ENCODE data around the gene QKI. TPM values are rescaled to one million over a fixed set of nuclear protein-coding genes. Genes with fewer than 3 reads are reported as not detected.
"Not testable (repeated sequence)": the region's sequence is repeated elsewhere in the genome, so short reads cannot be mapped to it uniquely, and the experiment has no call there.

Gene QKI
- total RNA-seq, 1 experiment from 2014 or later: 125 TPM

DNA sequence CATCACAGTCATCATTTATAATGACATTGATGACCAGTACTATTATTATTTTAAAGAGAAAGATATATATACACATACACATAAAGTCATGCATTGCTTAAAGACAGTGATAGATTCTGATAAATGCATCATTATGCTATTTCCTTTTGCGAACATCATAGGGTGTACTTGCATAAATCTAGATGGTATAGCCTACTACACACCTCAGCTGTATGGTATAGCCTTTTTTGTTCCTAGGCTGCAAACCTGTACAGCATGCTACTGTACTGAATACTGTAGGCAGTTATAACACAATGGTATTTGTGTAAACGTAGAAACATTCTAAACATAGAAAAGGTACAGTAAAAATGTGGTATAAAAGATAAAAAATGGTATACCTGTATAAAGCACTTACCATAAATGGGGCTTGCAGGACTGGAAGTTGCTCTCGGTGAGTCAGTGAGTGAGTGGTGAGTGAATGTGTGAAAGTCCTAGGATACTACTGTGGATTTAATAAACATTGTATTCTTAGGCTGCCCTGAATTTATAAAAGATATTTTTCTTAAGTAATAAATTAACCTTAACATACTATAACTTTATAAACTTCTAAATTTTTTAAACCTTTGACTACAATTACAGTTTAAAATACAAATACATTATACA is 23.9 kb downstream of the QKI start:
- DNase-seq (ENCODE audit: low read depth): no peak

DNA sequence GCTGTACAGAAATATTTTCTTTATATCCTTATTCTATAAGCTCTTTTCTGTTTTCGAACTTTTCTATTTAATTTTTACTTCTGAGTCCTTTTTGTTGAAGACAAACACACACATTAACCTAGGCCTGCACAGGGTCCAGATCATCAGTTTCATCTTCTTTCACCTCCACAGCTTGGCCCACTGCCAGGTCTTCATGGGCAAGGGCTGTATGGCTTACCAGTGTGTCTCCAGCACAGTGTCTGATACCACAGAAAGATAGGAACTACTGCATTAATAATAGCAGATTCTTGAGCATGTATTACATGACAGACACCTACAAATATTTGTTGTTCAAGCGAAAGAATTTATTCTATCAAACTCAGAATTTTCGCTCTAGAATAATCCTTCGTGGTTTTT is 24.4 kb downstream of the QKI start:
- no peak for DNase-seq (ENCODE audit: low read depth)

DNA sequence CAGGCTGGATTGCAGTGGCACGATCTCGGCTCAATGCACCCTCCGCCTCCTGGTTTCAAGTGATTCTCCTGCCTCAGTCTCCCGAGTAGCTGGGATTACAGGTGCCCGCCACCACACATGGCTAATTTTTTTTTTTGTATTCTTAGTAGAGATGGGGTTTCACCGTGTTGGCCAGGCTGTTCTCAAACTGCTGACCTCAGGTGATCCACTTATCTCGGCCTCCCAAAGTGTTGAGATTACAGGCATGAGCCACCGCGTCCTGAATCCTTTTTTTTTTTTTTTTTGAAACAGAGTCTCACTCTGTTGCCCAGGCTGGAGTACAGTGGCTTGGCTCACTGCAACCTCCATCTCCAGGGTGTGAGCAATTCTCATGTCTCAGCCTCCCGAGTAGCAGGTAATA is 24.9 kb downstream of the QKI start:
- DNase-seq (ENCODE audit: low read depth): not testable (repeated sequence)

DNA sequence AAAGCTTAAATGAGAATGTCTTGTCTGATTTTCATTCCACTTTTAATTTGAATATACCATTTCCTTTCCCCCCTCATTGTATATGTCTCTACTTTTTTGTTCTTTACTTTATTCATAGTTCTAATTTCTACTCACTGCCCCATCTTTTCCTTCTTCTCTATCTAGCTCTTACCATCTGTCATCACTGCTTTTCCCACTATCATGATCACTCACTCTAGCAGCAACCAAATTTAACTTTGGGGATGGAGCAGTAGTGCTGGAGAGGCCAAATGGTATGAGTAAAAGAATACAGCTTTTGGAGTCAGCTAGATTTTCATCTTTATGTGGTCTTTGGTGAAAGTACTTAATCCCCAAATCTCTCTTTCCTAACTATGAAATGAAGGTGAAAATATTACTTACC is 25.5 kb downstream of the QKI start:
- DNase-seq (ENCODE audit: low read depth): no peak

DNA sequence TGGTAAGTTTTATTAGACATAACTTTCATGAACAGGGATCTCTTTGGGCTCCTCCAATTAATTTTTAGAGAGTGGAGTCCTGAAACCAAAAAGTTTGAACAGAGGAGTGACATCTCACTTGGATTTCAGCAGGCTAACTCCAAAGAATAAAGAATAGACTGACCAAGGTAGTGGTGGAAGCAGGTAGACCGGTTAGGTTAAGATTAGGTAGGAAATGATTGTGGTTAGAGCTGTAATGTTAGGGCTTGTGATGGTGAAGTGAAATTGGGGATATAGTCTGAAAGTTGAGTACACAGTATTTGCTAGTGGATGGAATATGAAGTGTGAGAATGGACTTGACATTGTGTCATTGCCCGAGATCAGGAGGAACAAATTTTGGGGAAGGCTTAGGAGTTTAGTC is 27.8 kb downstream of the QKI start:
- DNase-seq (ENCODE audit: low read depth): no peak

DNA sequence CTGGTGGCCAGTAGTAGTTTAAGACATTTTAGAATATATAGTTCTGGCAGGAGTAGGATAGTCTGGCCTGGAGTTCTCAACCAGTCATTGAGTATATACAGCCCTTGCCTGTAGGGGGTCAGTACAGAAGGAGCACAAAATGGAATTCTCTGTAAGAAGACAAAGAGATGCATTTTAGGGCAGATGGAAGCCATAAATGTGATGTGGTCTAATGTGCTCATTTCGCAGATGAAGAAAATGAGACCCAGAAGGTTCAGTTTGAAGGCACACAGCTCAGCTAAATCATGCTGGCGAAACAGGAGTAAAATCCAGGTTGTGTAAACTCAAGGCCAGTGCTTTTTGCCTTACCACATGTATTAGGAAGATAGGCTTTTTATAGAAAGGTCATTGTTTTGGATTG is 29.6 kb downstream of the QKI start:
- DNase-seq (ENCODE audit: low read depth): no peak

DNA sequence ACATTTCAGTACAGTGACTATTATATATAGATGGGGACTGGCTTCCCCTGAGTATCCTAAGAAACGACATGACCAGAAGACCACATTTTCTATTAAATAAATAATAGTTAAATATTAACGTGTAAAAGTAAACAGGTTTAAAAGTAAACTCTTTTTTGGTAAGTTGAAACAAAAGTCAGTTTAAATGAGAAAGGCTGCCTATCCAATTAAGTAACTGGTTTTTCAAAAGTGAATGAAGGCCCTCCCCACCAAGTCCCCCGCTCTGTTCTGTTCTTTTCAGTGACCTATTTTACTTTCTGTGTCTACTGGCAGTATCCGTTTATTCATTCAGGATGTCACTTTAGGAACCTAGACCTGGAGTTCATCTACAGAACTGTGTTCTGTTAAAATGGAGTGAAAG is 32.0 kb downstream of the QKI start:
- DNase-seq (ENCODE audit: low read depth): no peak

DNA sequence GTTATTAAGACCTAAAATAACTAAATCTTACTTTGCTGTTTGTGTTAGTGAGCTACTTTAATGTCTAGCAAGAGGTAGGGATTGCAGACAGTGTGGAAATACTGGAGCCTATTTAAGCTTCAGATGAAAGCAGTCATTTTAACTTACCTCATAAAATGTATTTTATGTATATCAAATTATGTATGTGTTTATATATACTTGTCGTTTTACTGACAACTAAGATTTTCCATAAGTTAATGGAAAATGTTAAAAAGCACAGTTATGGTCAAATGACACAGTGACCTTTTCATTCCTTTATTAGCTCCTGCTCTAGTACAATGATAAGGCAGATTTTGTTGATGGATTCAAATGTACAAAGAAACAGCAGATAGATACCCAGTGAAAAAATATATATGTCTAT is 34.6 kb downstream of the QKI start:
- DNase-seq (ENCODE audit: low read depth): no peak

DNA sequence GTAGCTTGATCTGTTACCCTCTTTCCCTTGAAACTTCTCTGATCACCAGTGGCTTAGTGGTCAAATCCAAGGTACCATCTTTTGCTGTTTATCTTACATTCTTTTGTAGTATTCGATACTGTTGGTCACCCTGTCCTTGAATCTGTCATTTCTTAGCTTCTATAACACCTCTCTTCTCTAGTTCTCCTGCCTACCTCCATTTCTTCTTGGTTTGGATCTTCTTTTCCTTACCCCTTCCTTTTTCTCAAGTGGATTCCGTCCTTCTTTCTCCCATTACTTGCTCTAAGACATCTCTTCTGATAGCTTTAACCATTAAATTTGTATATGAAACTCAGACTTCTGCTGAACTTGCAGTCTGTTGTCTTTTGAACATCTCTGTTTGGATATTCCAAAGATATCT is 39.9 kb downstream of the QKI start:
- no peak for DNase-seq (ENCODE audit: low read depth)

DNA sequence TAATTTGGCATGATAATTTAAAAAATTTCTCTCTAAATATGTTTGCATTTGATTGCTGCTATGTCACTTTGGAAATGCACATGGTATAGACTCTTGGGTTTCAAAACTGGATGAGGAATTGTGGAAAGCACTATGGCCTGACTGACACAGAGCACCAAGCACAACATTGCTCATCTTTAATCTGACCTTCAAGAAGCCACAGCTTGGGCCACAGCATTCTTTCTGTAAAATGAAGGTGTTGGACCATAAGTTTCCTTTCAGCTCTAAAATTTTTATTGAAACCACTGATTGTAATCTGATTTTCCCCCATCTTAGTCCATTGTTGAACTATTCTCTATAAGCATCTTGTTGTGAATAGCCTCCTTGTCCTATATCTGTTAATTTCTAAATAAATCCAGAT is 41.0 kb downstream of the QKI start:
- no peak for DNase-seq (ENCODE audit: low read depth)

DNA sequence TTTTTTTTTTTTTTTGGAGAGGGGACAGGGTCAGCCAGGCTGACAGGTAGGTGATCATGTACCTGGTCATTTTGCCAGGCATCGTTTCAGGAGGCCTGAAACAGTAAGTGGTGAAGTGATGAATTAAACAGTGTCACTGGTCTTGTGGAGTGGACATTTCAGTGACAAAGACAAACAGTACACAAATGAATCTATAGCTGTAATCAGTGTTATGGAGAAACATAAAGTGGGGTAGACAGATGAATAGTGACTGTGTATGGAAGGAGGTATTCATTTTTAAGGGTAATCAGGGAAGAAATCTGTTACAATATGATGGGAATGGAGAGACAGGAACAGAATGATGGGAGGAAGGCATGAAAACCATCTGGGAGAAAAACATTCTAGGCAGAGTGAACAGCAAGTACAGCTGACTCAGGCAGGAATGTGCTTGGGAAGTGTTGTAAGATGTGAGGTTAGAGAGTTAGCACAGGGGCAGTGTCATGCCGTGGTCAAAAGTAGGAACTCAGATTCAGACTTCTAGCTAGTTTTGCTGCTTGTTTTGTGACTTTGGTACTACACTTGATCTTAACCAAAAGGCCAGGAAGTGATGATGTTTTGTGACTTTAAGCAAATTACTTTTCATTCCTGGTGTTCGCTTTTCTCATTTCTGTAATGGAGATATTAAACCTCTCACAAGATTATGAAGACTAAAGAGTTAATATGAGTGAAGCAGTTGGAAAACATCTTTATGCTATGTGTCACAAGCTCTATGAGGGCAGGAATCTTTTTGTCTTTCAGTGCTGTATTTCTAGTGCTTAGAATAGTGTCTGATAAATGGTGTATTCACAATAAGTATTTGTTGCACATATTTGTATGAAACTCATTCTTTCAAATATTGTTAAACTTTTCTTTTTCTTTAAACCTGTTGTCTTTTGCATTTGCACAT is 43.4 kb downstream of the QKI start:
- DNase-seq (ENCODE audit: low read depth): peak; percentile 83

DNA sequence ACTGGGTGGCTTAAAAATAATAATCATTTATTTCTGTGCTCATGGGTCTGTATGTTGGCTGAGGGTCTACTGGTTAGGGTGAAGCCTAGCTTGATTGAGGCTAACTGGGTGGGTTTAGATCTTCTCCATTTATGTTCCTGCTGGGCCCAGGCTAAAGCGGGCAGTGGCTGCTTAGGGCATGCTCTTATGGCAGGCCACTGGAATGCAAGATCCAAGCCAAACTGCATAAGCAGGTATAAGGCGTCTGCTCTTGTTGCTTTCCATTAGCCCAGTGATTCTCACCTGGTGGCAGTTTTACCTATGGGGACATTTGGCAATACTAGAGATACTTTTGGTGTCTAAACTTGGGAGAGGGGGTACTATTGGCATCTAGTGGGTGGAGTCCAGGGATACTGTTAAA is 44.5 kb downstream of the QKI start:
- no peak for DNase-seq (ENCODE audit: low read depth)

DNA sequence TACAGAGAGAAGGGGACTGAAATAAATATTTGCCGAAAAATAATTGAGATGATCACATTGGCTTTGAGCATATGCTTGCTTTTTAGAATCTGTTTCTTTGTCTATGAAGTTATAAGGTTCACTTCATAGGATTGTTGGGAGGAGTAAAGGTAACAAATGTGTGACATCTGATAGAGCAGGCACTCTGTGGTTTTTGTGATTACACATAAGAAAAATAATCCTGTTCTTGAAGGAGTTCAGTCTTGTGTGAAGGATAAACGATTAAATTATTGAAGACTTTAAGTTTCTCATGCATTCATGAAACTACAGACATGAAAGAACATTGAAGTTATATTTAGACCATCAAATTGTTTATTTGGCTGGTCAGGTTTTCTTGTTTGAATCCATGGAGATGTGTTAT is 45.0 kb downstream of the QKI start:
- DNase-seq (ENCODE audit: low read depth): no peak

DNA sequence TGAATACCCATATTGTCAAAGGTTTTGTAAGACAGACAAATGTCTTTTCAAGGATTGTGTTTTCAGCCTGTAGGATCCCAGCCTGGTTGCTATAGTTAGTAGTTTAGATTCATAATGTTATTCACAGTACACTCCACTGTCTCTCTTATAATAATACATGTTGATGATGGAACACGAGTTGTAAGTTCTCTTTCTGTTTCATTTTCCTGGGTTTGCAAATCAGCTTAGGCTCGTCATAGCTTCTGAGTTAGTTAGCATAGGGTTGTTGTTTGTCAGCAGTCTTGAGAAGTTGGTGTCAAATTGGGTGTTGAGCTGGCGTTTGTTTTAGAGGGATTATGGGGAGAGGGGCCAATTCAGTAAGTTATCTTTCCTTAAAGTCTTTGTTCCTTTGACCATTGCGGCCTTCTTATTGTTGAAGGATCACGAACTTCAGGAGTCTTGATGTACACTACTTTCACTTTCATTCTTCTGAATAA is 45.8 kb downstream of the QKI start:
- peak; percentile 64 for DNase-seq (ENCODE audit: low read depth)

DNA sequence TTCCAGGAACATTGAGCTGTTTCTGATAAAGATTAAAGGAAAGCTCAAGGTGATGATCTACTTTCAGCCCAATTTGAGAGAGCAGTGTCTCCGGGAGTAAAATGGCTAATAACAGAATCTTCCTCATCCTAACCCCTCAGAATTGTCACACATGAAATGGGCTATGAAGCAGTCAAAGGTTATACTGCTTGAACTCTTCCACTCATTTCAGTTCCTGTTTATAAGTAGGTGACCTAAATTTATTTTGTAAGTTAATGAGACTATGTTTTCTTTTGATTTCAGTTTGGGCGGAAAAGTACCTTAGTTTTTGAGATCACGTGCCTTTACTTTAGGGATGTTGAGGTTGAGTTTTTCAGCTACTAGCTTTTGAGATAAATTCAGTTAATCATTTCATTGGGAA is 47.2 kb downstream of the QKI start:
- no peak for DNase-seq (ENCODE audit: low read depth)

DNA sequence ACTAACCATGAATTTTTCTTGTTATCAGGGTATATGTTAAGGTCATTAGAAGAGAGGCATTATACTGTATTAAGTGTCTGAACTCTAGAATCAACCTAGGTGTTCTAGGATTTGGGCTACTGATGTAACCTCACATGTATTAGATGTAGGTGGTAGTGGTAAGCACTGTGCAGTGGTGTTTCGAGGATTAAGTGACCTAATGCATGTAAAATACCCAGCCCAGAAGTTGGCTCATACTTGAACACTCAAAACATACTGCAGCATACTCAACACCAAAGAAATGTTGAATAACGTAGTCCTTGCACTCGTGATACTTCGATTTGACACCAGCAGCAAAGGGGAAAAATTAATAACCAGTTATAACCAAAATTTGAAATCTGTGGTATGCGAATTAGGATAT is 48.7 kb downstream of the QKI start:
- no peak for DNase-seq (ENCODE audit: low read depth)

DNA sequence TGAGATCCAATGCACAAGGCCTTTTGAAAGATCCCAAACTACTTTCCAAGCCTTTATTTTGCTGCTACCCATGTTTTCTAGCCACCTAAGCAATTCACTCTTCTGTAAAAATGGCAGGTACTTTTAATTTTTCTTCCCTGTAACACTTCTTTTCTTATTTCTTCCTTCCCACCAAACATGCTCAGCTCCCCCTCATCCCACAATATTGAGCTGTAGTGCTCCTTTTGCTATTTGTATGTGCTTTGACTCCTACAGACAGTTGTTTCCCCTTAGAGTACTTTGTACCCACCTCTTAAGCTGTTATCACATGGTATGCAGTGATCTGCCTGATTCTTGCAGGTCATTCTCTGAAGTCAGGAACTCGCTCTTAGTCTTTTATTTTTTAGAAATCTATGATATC is 49.3 kb downstream of the QKI start:
- no peak for DNase-seq (ENCODE audit: low read depth)

DNA sequence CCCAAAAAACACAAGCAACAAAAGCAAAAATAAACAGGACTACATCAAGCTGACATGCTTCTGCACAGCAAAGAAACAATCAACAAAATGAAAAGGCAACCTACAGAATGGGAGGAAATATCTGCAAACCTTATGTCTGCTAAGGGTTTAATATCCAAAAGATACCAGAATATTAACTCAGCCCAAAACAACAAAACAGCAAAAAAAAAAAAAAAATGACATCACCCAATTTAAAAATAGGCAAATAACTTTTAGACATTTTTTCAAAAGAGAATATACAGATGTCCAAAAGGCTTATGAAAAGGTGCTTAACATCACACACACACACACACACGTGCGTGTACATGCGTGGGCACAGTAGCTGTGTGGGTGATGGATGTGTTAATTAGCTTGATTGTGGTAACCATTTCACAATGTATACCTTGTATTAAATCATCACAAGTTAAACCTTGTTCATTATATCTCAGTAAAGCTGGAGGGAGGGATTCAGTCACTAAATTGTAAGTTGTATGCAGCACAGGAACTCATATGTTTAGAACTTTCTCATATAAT is 52.4 kb downstream of the QKI start:
- DNase-seq (ENCODE audit: low read depth): no peak

DNA sequence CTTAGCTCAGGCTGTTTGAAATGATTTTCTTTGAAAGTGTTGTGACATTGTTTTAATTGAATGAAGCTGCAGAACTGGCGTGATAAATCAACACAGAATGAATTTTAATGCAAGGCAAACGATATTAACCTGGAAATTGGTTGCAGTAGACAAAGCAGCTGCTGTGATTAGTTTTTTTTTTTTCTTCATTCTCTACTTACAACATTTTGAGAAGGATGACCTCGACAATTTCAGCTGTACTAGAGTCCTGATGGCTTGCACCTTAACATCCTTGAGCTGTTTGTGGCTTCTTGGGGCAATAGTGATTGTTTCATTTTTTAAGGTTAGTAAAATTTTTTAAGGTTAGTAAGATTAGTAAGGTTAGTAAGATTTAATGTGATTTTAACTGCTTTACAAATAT is 54.2 kb downstream of the QKI start:
- no peak for DNase-seq (ENCODE audit: low read depth)

DNA sequence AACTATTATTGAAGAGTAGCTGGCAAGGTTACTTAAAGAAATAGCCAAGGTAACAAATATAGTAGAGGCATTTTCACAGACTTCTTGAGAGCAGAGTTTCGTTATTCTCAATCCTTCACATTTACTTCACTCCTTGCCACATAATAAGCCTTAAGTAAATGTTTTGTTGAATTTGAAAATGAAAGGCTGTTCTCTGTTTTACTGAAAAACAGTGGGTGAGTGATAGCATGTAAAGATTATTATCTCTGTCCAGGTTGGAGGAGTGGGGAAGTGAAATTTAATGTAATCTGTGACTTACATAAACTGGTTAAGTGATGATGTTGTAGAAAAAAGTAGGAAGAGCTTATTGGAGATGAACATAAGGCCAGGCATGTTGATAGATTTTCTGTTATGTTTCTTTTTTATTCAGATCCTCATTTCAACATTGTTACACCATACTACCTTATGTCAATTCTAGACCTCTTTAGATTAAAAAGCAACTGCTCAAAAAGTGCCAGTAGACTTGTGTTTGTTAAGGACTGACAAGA is 55.0 kb downstream of the QKI start:
- no peak for DNase-seq (ENCODE audit: low read depth)

DNA sequence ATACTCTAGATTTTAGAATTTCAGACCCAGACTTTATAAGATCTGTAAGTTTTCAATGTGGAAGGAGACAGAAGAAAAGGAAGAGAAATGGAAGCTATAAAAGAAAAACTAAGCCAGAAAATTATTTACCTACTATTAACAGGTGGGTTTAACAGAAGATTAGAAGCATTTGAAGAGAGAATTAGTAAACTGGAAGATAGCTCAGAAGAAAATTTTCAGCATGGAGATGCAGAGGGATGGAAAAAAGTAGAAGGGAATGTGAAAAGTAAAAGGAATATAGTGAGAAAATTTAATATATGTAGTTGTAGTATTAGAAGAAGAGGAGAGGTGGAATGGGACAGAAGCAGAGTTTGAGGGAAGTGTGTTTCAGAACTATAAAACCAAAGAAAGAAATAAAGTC is 56.1 kb downstream of the QKI start:
- no peak for DNase-seq (ENCODE audit: low read depth)

DNA sequence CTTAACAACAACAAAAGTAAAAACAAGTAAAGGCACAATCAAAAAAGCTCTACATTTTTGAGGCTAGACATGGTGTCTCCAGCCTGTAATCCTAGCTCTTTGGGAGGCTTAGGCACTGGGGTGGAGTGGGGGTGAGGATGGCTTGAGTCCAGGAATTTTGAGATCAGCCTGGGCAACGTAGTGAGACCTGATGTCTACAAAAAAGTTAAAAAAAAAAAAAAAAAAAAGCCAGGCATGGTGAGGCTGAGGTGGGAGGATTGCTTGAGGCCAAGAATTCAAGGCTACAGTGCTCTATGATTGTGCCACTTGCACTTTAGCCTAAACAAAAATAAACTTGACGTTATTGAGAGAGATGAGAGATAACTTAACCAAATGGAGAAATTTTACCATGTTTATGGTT is 60.1 kb downstream of the QKI start:
- no peak for DNase-seq (ENCODE audit: low read depth)

Data from HT1080 (cell line).